HG03565 (cell line): ENCODE measurements around the gene ALDH1B1.

ENCODE experiments used
- ATAC-seq: cut with Tn5 transposase; IDR thresholded peaks from one replicate; pipeline ENCODE4 v1.9.1; 2021; ENCODE audit warnings: mild to moderate bottlenecking, moderate library complexity; ENCODE audit not compliant: unreplicated experiment

Gene ALDH1B1

GRCh38 chr9:38437193-38437823 is 44.8 kb downstream of the ALDH1B1 start:
- no peak for ATAC-seq

GRCh38 chr9:38439291-38439915 is 46.9 kb downstream of the ALDH1B1 start:
- no peak for ATAC-seq

GRCh38 chr9:38439916-38440301 is 47.4 kb downstream of the ALDH1B1 start:
- ATAC-seq: no peak

GRCh38 chr9:38440516-38440915 is 48.0 kb downstream of the ALDH1B1 start:
- ATAC-seq: no peak

GRCh38 chr9:38441347-38442085 is 49.0 kb downstream of the ALDH1B1 start:
- no peak for ATAC-seq

- ATAC-seq: no peak
These were observed 50.1 kb downstream of the ALDH1B1 start for GRCh38 chr9:38442473-38443096.

- no peak for ATAC-seq
These were observed 50.7 kb downstream of the ALDH1B1 start for GRCh38 chr9:38443181-38443580.

GRCh38 chr9:38443597-38443996 is 51.1 kb downstream of the ALDH1B1 start:
- no peak for ATAC-seq

- ATAC-seq: peak; percentile 72
These were observed 52.9 kb downstream of the ALDH1B1 start for GRCh38 chr9:38445154-38446043.

GRCh38 chr9:38447703-38448102 is 55.2 kb downstream of the ALDH1B1 start:
- ATAC-seq: no peak
